ENCODE measurements around the gene ST14. TPM values are rescaled to one million over a fixed set of nuclear protein-coding genes. Genes with fewer than 3 reads are reported as not detected.

ST14 gene
- total and polyA plus RNA-seq, 10 of the 15 experiments (the other 5 are each of a cell fraction or from before 2014, with no cell fraction given), result 0.02 to 3.9 (median 0.73) TPM; not detected in 2

DNA sequence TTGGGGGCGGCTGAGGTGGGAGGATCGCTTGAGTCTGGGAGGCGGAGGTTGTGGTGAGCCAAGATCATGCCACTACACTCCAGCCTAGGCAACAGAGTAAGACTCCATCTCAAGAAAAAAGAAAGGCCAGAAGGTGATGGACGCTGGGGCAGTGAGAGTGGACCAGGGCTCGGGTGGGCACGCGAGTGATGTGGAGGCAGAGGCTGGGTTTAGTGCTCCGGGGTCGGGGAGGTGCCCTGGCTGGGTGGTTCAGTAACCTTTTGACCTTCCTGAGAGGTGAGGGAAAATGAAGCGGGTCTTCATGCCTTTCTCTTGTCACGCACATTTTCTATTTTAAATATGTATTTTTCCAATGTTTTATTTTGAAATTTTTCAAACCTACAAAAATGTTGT lies 45.1 kb downstream of the ST14 start:
- no TSS peak for BruUV-seq (replicated peaks)
- RAD21 ChIA-PET (ENCODE audit: unreplicated experiment), result no interaction called here

GRCh38 chr11:130206141-130206540 lies 46.6 kb downstream of the ST14 start:
- POLR2A ChIA-PET, result no interaction called here
- in situ Hi-C loops (cut with MboI), result loop anchor here (5.0 kb wide), 1 partner anchor 656 kb away; no protein-coding TSS in a partner anchor
- no peaks in the 10 kb centered on the region for H4K20me1 ChIP-seq (ENCODE audit: control insufficient read depth, insufficient read depth)
- no peaks in the 10 kb centered on the region for H3K27me3 ChIP-seq (replicated peaks in 1 of 2; ENCODE audit: control insufficient read depth in 2 of 2, insufficient read depth in 2 of 2, low read length in 1 of 2)
- intact Hi-C loops (cut with micrococcal nuclease; ENCODE audit: unreplicated experiment), result no loop called here
- SMC1A ChIA-PET (ENCODE audit: uncharacterized antibody, unreplicated experiment), result no interaction called here
- ATAC-seq, result no peak
- DNase-seq (ENCODE audit: low read depth, low spot score), result no peak
- no peak for TF ChIP-seq CBFB (IDR thresholded peaks at IDR 0.05; ENCODE audit: low read depth)
- no TSS peak for BruUV-seq (replicated peaks)
- H3K4me1 ChIP-seq (ENCODE audit: control insufficient read depth, insufficient read depth, low read length), result no peaks in the 10 kb centered on the region
- no peaks in the 10 kb centered on the region for H3K9me3 ChIP-seq (replicated peaks; ENCODE audit: control insufficient read depth, insufficient read depth, low read length)
- RAD21 ChIA-PET (ENCODE audit: unreplicated experiment), result no interaction called here
- H3K79me2 ChIP-seq (ENCODE audit: control insufficient read depth, insufficient read depth, low read length), result no peaks in the 10 kb centered on the region
- no peak overlapping the region for H3K4me3 ChIP-seq
- H3K9ac ChIP-seq (ENCODE audit: control insufficient read depth, insufficient read depth, low read length), result no peak overlapping the region
- H2AFZ ChIP-seq (ENCODE audit: control insufficient read depth, low read depth, low read length), result no peak overlapping the region
- peaks cover 0 to under 1% of the 10 kb centered on the region in 2 experiments; a peak in 1 of 4 replicates for H3K36me3 ChIP-seq (ENCODE audit: control insufficient read depth in 2 of 2, insufficient read depth in 2 of 2, low read length in 1 of 2)
- no peak for FAIRE-seq
- WGBS (ENCODE audit: insufficient coverage, insufficient replicate concordance, low lambda C conversion rate, missing lambda C conversion rate), result 65% methylated on average over 22 of the region's 22 CpGs
- H3K4me2 ChIP-seq (ENCODE audit: control insufficient read depth, insufficient read depth), result no peak overlapping the region
- CTCF ChIA-PET, result interaction anchor here (1.3 kb wide), 1 partner anchor 23 kb away, joined by 4 read pairs; no protein-coding TSS in a partner anchor
- H3K27ac ChIP-seq (ENCODE audit: control insufficient read depth, insufficient read depth), result no peak overlapping the region

More for the DNA sequence above, 45.1 kb downstream of the ST14 start:
- no peaks in the 10 kb centered on the region for H3K9me3 ChIP-seq (replicated peaks; ENCODE audit: control insufficient read depth, insufficient read depth, low read length)
- intact Hi-C loops (cut with micrococcal nuclease; ENCODE audit: unreplicated experiment), result no loop called here
- no peak overlapping the region for H3K4me2 ChIP-seq (ENCODE audit: control insufficient read depth, insufficient read depth)
- no peak for ATAC-seq
- no peaks in the 10 kb centered on the region for H4K20me1 ChIP-seq (ENCODE audit: control insufficient read depth, insufficient read depth)
- SMC1A ChIA-PET (ENCODE audit: uncharacterized antibody, unreplicated experiment), result interaction anchor here (1.5 kb wide), 1 partner anchor 72 kb away, joined by 3 read pairs; no protein-coding TSS in a partner anchor
- no peak for FAIRE-seq
- H3K27me3 ChIP-seq (replicated peaks in 1 of 2; ENCODE audit: control insufficient read depth in 2 of 2, insufficient read depth in 2 of 2, low read length in 1 of 2), result no peaks in the 10 kb centered on the region
- DNase-seq (ENCODE audit: low read depth, low spot score), result no peak
- H3K9ac ChIP-seq (ENCODE audit: control insufficient read depth, insufficient read depth, low read length), result no peak overlapping the region
- TF ChIP-seq CHD4 (IDR thresholded peaks at IDR 0.05) (no peak), TARDBP (IDR thresholded peaks at IDR 0.05; ENCODE audit: borderline replicate concordance) (no peak), CHD1 (IDR thresholded peaks at IDR 0.05; ENCODE audit: low read depth, low read length) (no peak), BCL11A (IDR thresholded peaks at IDR 0.05; ENCODE audit: low read depth, low read length) (no peak), STAT1 (conservative IDR thresholded peaks at IDR 0.05) (no peak)
- H3K27ac ChIP-seq (ENCODE audit: control insufficient read depth, insufficient read depth), result no peak overlapping the region
- no peak overlapping the region for H3K4me3 ChIP-seq
- H3K36me3 ChIP-seq (ENCODE audit: control insufficient read depth in 2 of 2, insufficient read depth in 2 of 2, low read length in 1 of 2), result peaks cover 0 to 2% of the 10 kb centered on the region in 2 experiments; a peak in 1 of 4 replicates
- H2AFZ ChIP-seq (ENCODE audit: control insufficient read depth, low read depth, low read length), result no peak overlapping the region
- in situ Hi-C loops (cut with MboI), result loop anchor here (5.0 kb wide), 1 partner anchor 658 kb away; no protein-coding TSS in a partner anchor
- POLR2A ChIA-PET, result no interaction called here
- 62% methylated on average over 11 of the region's 11 CpGs for WGBS (ENCODE audit: insufficient coverage, insufficient replicate concordance, low lambda C conversion rate, missing lambda C conversion rate)
- no peaks in the 10 kb centered on the region for H3K79me2 ChIP-seq (ENCODE audit: control insufficient read depth, insufficient read depth, low read length)
- CTCF ChIA-PET, result interaction anchor here (0.5 kb wide), 1 partner anchor 799 kb away, joined by 3 read pairs; no protein-coding TSS in a partner anchor
- no peaks in the 10 kb centered on the region for H3K4me1 ChIP-seq (ENCODE audit: control insufficient read depth, insufficient read depth, low read length)

Data from GM12878 (cell line).